Measurements from ENCODE around the gene HJURP. TPM values are rescaled to one million over a fixed set of nuclear protein-coding genes. Genes with fewer than 3 reads are reported as not detected.

Gene HJURP
- total RNA-seq, 1 donor from 2014 or later: 109 TPM

GRCh38 chr2:233798335-233799086 lies 55.8 kb downstream of the HJURP start:
- H3K79me2 ChIP-seq (ENCODE audit: low read depth): no peaks in the 10 kb centered on the region
- no peak overlapping the region for H3K27ac Mint-ChIP-seq
- no peak overlapping the region for H2AFZ ChIP-seq (replicated peaks)
- no peak overlapping the region for H3K4me3 ChIP-seq
- H3K36me3 Mint-ChIP-seq: no peaks in the 10 kb centered on the region
- H3K9ac ChIP-seq: no peak overlapping the region
- no peak overlapping the region for H3K4me3 Mint-ChIP-seq
- H3K9me3 ChIP-seq (ENCODE audit: low read depth): no peaks in the 10 kb centered on the region
- peaks cover 14% of the 10 kb centered on the region for H3K9me3 Mint-ChIP-seq
- no peaks in the 10 kb centered on the region for H4K20me1 ChIP-seq (ENCODE audit: low read depth)
- no peak overlapping the region for H3K4me2 ChIP-seq
- peaks cover 1% of the 10 kb centered on the region for H3K4me1 Mint-ChIP-seq
- H3K27me3 ChIP-seq: no peaks in the 10 kb centered on the region
- H3K4me1 ChIP-seq: no peaks in the 10 kb centered on the region
- no peak for DNase-seq (ENCODE audit: low spot score)
- no peaks in the 10 kb centered on the region for H3K36me3 ChIP-seq
- H3F3A ChIP-seq (ENCODE audit: low read depth): no peaks in the 10 kb centered on the region
- TF ChIP-seq CTCF (IDR thresholded peaks at IDR 0.05): no peak
- H3K27me3 Mint-ChIP-seq (ENCODE audit: insufficient read depth, low read depth): peaks cover 2% of the 10 kb centered on the region
- no peak overlapping the region for H3K27ac ChIP-seq

- DNase-seq (ENCODE audit: low spot score): no peak
- peaks cover 2% of the 10 kb centered on the region for H3K4me1 Mint-ChIP-seq
- no peak overlapping the region for H3K27ac ChIP-seq
- no peaks in the 10 kb centered on the region for H3F3A ChIP-seq (ENCODE audit: low read depth)
- no peak overlapping the region for H2AFZ ChIP-seq (replicated peaks)
- H3K9ac ChIP-seq: no peak overlapping the region
- H3K27me3 ChIP-seq: no peaks in the 10 kb centered on the region
- peaks cover 10% of the 10 kb centered on the region for H3K27me3 Mint-ChIP-seq (ENCODE audit: insufficient read depth, low read depth)
- H3K4me1 ChIP-seq: no peaks in the 10 kb centered on the region
- H3K9me3 Mint-ChIP-seq: peaks cover 7% of the 10 kb centered on the region
- no peak overlapping the region for H3K27ac Mint-ChIP-seq
- H3K4me3 Mint-ChIP-seq: no peak overlapping the region
- H3K79me2 ChIP-seq (ENCODE audit: low read depth): no peaks in the 10 kb centered on the region
- H3K4me2 ChIP-seq: no peak overlapping the region
- H4K20me1 ChIP-seq (ENCODE audit: low read depth): no peaks in the 10 kb centered on the region
- H3K36me3 ChIP-seq: no peaks in the 10 kb centered on the region
- H3K9me3 ChIP-seq (ENCODE audit: low read depth): no peaks in the 10 kb centered on the region
- TF ChIP-seq CTCF (IDR thresholded peaks at IDR 0.05) (no peak), EZH2phosphoT487 (IDR thresholded peaks at IDR 0.05) (no peak), EZH2 (IDR thresholded peaks at IDR 0.05) (no peak)
- H3K4me3 ChIP-seq: no peak overlapping the region
- H3K36me3 Mint-ChIP-seq: no peaks in the 10 kb centered on the region
Measured at GRCh38 chr2:233796254-233796653, 58.1 kb downstream of the HJURP start.

DNA sequence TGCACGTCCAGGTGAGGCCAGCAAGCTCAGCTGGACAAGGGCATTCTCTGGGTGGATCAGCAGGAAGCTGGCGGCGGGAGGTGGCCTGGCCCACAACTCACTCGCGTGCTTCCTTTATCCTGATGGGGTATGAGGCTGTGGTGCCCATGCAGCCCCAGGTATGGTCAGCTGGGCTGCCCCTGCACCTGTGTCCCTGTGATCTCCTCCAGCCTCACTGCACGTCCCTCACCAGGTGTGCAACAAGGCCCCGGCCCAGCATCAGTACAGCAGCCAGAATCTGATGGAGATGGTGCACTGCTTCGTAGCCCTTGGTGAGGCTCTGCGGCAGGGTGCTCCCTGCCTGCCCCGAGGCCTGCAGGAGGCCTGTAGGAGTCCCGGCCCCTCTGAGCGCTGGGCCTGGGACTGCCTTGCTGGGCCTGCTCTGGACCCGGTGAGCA lies 58.6 kb downstream of the HJURP start:
- Histone ChIP-seq H3K27ac (no peak overlapping the region), H3K79me2 (ENCODE audit: low read depth) (no peaks in the 10 kb centered on the region), H3K4me2 (no peak overlapping the region), H3K4me3 (no peak overlapping the region), H3K36me3 (no peaks in the 10 kb centered on the region), H4K20me1 (ENCODE audit: low read depth) (no peaks in the 10 kb centered on the region), H3K4me1 (no peaks in the 10 kb centered on the region), H3K27me3 (no peaks in the 10 kb centered on the region), H3F3A (ENCODE audit: low read depth) (no peaks in the 10 kb centered on the region), H3K9ac (no peak overlapping the region), H2AFZ (replicated peaks) (no peak overlapping the region), H3K9me3 (ENCODE audit: low read depth) (no peaks in the 10 kb centered on the region)
- DNase-seq (ENCODE audit: low spot score): no peak
- Mint-ChIP-seq H3K27ac (no peak overlapping the region), H3K4me3 (no peak overlapping the region), H3K36me3 (no peaks in the 10 kb centered on the region), H3K27me3 (ENCODE audit: insufficient read depth, low read depth) (peaks cover 10% of the 10 kb centered on the region), H3K4me1 (peaks cover 2% of the 10 kb centered on the region), H3K9me3 (peaks cover 7% of the 10 kb centered on the region)
- no peak for TF ChIP-seq EZH2 (IDR thresholded peaks at IDR 0.05)
- TF ChIP-seq EZH2phosphoT487 (IDR thresholded peaks at IDR 0.05): no peak
- no peak for TF ChIP-seq CTCF (IDR thresholded peaks at IDR 0.05)

Measured in neural progenitor cell (in vitro differentiated cells).